ENCODE results near the gene FAM107B.

The FAM107B gene

DNA sequence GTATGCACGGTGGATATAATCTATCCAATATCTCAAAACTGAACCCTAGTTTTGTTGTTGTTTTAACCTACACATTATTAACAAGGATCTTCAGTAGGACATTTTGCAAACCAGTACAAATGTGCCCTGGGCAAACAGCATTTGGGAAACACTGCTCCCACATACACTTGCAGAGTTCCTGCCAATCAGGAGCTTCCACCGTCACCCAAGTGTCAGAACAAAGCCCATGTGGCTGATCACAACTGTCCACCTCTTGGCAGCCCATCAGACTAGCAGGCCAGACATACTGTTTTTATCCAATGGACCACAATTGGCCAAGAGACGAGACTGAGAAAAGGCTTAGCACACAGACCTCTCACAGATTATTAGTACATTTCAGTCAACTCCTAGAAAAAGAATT is 200.4 kb downstream of the FAM107B start:
- H3K4me3 ChIP-seq (ENCODE audit: low read depth, low read length) = no peak overlapping the region
- TF ChIP-seq CTCF (IDR thresholded peaks at IDR 0.05; ENCODE audit: low read depth, low read length) = no peak

DNA sequence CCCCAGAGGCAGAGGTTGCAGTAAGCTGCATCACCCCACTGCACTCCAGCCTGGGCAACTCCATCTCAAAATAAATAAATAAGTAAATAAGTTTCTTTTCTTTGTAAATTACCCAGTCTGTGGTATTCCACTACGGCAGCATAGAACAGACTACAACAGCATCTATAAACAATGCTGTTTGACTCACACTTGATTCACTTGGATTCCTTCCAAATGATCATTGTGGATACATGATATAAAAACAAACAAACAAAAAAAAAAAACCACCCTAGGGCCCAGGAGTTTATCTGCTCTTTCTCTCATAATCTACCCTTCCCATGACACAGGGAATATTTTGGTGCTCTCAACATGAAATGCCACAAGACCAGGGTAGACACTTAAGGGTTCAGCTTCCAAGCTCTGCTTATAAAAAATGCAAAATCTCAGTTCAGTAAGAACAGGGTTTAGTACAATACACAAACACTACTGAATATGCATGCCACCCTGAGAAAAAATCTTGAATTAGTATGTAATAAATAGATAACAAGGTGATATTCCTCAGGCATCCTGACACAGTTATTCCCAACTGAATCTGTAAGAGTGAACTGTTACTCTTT is 200.9 kb downstream of the FAM107B start:
- no peak for TF ChIP-seq CTCF (IDR thresholded peaks at IDR 0.05; ENCODE audit: low read depth, low read length)
- no peak overlapping the region for H3K4me3 ChIP-seq (ENCODE audit: low read depth, low read length)

- H3K4me3 ChIP-seq (ENCODE audit: low read depth, low read length) = no peak overlapping the region
- no peak for TF ChIP-seq CTCF (IDR thresholded peaks at IDR 0.05; ENCODE audit: low read depth, low read length)
These were observed 201.9 kb downstream of the FAM107B start for GRCh38 chr10:14572811-14573210.

DNA sequence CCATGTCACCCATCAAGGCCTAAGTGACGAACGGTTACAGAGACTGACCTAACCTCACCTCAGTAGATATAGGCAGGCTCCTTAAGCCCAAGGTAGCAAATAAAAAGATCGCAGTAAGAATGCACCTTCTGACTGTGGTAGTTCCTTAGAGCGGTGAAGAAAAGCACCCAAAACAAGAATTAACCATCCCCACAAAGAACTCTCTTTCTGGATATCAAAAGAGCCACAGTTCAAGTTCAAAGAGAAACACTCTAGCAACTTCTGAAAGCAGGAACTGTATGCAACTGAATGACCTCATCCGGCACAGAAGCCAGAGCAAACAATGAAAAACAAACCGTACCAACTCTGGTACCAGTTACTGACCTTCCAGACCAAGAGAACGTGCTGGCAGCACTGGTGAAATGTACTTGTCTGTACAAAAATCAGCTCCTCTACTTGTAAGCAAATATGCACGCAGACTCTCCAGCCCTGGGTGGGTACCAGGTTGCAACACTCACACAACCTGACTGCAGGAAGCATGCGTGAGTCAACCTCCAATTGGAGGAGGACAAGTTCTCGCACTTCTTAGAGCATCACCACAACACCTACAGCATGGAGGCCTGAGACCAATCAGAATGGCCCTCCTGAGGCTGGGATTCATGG is 202.7 kb downstream of the FAM107B start:
- no peak for TF ChIP-seq CTCF (IDR thresholded peaks at IDR 0.05; ENCODE audit: low read depth, low read length)
- H3K4me3 ChIP-seq (ENCODE audit: low read depth, low read length) = no peak overlapping the region

- no peak for TF ChIP-seq CTCF (IDR thresholded peaks at IDR 0.05; ENCODE audit: low read depth, low read length)
- H3K4me3 ChIP-seq (ENCODE audit: low read depth, low read length) = no peak overlapping the region
These were observed 203.9 kb downstream of the FAM107B start for GRCh38 chr10:14570800-14571199.

- no peak for TF ChIP-seq CTCF (IDR thresholded peaks at IDR 0.05; ENCODE audit: low read depth, low read length)
These were observed 205.2 kb downstream of the FAM107B start for GRCh38 chr10:14569274-14570060.

DNA sequence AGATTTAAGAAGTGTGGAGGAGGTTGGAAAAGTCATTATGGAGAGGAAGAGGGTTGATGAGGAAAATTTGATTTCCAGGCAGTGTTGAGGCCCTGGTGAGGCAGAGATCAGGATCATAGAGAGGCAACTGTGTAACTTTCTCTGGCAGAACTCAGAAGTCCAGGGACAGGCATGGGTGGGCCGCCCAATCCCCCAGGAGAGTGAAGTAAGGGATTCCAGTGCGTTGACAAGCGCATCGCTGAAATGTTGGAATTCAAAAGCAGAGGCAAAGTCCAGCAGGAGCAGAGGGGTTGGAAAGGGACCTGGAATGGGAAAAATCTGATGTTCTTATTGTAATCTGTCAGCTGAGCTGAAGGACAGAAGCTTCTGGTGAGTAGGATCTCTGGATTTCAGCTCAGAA is 207.3 kb downstream of the FAM107B start:
- TF ChIP-seq CTCF (IDR thresholded peaks at IDR 0.05; ENCODE audit: low read depth, low read length) = no peak
- H3K4me3 ChIP-seq (ENCODE audit: low read depth, low read length) = no peak overlapping the region

More at GRCh38 chr10:14569274-14570060, 205.2 kb downstream of the FAM107B start:
- H3K4me3 ChIP-seq (ENCODE audit: low read depth, low read length) = no peak overlapping the region

Measured in WI38 (cell line).